Right ventricle myocardium inferior (tissue), 1 donor: ENCODE measurements around the gene NTHL1. TPM values are rescaled to one million over a fixed set of nuclear protein-coding genes. Genes with fewer than 3 reads are reported as not detected.
"Not testable (repeated sequence)": the region's sequence is repeated elsewhere in the genome, so short reads cannot be mapped to it uniquely, and the experiment has no call there.

Experiments used
- ATAC-seq: fragments of 200-7000 bp; cut with Tn5 transposase; one replicate; pipeline ENCODE4 v1.9.1; 2020; ENCODE audit warnings: mild to moderate bottlenecking, moderate library complexity
- DNase-seq: peaks from one replicate; pipeline ENCODE4 v3.0.0; 2021; ENCODE audit errors: missing footprints
- intact Hi-C: fragments of 100-400 bp; cut with DNase I; formaldehyde crosslinking; loops from one replicate; pipeline ENCODE4 v1.11.0; 2022
- total RNA-seq: library from RNA; stranded (reverse); fragmentation: NEBNext Ultra II Directional; extraction: Animal tissue kit (Norgen Biotek cat#: 25700); gene quantifications from one replicate; pipeline ENCODE4 v1.2.1, GENCODE V29; 2021
- donor health status: DM: no; HTN: yes; CAD: no; lungs with severe emphysema.

Gene NTHL1
- total RNA-seq, 1 donor from 2014 or later: 23.3 TPM

DNA sequence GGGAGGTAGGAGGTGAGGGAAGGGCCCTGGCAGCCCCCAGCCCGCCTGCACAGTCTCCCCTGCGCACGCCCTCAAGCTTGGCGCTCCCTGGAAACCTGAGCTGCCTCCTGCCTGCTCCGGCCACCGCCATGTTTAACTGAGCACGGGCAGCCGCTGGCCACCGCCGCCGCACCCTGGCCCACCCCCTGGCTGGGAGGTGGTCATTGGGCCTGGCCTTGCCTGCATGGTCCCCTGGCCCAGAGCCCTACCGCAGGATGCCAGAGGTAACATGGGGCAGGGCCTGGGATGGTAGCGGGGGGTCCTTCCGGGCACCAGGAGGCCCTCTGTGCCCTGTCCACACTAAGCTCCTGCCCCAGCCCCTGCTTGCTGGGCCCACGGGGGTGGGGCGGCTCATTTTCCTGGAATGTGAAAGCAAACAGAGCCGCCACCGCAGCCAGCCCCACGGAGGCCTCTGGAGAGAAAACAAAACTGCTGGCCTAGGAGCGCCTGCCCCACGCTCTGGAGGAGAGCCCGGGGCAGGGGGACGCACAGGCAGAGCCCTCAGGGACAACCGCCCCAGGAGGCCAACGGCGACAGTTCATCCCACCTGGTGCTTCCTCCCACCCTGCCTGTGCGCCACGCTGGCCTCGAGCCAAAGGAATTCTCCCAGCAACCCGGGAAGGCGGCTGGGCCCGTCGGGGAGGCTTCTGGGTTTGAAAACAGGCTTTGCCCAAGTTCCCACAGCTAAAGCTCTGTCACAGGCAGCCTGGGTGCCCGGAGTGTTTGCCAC is 12.0 kb downstream of the NTHL1 start:
- peak; percentile 9 for ATAC-seq
- DNase-seq: peak; percentile 84
- intact Hi-C loops: no loop called here

DNA sequence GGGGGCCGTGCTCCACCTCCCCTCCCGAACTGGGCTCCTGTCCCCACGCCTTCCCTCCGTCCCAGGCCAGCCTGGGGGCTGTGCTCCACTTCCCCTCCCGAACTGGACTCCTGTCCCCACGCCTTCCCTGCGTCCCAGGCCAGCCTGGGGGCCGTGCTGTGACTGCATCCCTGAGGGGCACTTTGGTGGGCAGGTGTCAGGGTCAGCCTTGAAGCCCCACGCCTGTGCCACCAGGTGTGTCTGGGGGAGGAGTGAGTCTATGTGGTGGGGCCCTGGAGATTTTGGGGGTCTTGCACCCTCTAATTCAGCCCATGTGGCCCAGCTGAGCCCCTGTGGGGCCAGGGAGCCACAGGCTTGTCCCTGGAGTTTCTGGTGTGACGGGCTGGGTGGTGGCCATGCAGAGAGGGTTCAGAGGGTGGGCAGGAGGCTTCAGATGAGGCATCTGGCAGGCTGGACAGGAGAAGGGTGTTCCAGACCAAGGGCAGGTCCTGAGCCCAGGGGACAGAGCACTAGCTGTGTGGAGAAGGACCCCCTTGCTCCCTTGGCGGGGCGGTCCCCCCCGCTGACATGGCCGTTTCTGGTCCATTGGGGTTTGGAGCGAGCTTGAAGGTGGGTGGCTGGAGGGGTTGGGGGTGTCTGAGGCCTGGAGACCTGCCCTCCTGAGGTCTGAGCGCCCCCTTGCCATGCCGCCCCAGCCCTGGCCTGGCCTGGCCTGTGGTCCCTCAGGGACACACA is 12.8 kb downstream of the NTHL1 start:
- ATAC-seq: no peak
- intact Hi-C loops: no loop called here

GRCh38 chr16:2033909-2034695 is 13.5 kb downstream of the NTHL1 start:
- ATAC-seq, DNase-seq: not testable (repeated sequence)
- intact Hi-C loops: loop anchor here (2.0 kb wide), 1 partner anchor 13 kb away; the partner anchor contains the start of genes NTHL1 and TSC2

More for the DNA sequence above, 12.8 kb downstream of the NTHL1 start:
- DNase-seq: no peak

DNA sequence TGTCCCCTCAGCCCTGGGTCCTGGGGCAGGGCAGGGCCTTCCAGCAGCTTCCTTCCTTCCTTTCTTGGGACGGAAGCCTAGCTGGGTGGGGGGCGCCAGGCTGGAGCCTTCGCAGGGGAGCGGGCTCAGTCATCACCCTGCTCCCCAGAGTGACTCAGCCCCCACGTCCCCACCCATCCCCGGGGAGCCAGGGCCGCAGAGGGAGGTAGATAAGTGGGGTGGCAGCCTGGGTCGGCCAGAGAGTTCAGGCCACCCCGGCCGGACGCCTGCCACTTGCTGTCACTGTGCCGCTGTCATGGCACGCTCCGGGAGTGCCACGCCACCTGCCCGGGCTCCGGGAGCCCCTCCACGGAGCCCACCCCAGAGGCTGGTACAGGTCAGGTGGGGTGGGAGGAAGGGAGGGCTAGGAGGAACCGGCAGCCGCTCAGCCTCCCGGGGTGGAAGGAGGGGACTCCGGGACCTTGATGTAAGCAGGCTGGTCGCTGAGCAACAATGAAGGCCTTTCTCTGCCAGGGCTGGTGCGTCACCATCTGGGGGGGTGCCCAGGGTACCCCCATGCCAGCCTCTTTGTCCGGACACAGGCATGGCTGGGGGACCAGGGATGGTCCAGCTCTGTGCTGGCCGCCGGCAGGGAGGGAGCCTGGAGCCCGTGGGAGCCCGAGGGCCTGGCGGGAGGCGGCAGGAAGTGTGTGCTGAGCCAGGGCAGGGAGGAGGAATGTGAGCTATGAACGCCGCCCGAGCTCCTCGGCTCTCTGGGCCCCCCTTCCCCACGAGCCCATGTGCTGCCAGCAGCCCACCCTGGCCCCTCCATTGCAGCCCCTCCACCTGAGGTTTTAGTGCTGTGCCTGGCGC is 14.4 kb downstream of the NTHL1 start:
- DNase-seq (peak; percentile 80), ATAC-seq (peak; percentile 62)
- intact Hi-C loops: loop anchor here (2.0 kb wide), 1 partner anchor 14 kb away; the partner anchor contains the start of genes NTHL1 and TSC2

- ATAC-seq (peak; percentile 26), DNase-seq (no peak)
- intact Hi-C loops: loop anchor here (2.0 kb wide), 1 partner anchor 14 kb away; the partner anchor contains the start of genes NTHL1 and TSC2
Observed at GRCh38 chr16:2032285-2033056, 15.2 kb downstream of the NTHL1 start.

DNA sequence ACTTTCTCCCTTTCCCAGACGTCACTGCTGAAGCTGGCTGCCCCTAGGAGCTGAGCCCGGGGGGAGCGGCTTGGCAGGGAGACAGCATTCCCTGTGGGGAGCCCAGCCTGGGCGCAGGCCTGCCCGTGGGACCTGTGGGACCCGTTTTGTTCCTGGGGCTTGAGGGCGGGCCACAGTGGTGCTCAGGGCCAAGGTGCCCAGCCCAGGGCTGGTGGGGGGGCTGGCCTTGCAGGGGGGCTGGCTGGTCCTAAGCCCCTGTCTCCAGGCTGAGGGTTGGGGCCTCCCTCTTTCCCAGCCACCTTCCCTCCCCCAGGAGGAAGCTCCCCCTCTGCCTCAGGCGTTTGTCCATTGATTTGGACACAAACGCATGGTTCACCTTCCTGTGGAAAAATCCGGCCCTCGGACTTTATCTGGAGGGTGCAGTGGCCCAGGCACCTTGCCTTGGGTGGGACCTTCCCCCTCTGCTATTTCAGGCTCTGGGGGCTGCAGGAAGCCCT is 16.5 kb downstream of the NTHL1 start:
- intact Hi-C loops: no loop called here
- DNase-seq (no peak), ATAC-seq (peak; percentile 1)

- ATAC-seq: no peak
- no peak for DNase-seq
- intact Hi-C loops: no loop called here
Observed at GRCh38 chr16:2030036-2030435, 17.6 kb downstream of the NTHL1 start.

DNA sequence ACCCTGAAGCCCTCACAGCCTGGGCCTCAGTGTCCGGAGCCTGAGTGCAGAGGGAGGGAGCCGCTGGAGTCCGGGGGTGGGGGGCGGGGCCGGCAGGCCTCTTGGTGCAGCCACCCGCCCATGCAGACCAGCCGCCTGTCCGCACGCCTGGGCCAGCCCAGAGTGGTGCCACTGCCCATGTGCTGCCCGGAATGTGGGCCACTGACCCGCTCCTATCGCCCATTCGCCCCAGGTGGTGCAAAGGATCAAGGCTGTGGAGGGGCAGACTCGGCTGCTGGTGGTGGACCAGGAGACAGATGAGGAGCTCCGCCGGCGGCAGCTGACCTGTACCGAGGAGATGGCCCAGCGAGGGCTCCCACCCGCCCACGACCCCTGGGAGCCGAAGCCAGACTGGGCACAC is 18.3 kb downstream of the NTHL1 start:
- DNase-seq (no peak), ATAC-seq (no peak)
- intact Hi-C loops: no loop called here

DNA sequence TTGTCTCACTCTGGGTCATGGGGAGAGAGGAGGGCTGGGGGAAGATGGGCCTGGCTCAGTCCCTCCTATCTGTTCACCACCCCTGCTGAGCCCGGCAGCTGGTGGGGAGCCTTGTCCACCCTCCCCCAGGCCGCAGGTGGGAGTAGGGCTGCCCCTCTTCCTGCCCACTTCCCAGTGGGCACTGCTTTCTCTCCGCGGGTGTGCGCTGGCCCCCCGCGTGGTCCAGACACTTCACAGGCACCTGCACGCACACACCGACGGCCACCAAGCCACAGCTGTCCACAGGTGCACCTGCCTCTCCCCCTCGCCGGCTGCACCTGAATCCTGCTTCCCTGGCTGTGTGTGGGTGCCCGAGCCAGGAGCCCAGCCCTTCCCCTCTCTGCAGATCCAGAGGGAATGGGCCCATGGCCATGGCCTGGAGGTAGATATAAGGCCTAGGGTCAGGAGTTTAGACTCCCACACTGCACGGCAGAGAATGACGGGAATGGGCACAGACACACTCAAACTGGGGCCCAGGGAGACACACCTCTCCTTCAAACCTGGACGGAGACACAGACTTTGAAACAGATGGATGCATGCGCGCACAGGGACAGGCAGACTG is 18.9 kb downstream of the NTHL1 start:
- no peak for ATAC-seq
- intact Hi-C loops: no loop called here
- DNase-seq: no peak

DNA sequence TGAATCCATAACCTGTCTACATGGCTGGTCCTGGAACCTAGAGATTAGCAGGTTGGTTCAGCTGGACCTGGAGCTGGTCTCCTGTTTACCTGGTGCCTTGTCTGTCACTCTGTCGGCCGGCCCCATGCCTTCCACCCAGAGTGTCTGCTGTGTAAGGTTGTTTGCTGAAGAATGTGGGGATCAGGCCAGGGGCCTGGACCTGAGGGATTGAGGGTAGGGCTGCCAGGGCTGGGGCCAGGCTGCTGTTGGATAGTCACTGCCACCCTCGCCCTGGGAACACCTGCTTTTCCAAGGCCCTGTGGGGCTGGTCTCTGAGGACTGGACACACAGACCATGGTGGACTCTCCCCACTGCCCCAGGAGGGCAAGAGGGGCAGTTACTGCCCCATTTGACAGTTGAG is 19.5 kb downstream of the NTHL1 start:
- intact Hi-C loops: no loop called here
- no peak for ATAC-seq
- no peak for DNase-seq

- ATAC-seq: no peak
- DNase-seq: no peak
- intact Hi-C loops: no loop called here
Observed at GRCh38 chr16:2027024-2028010, 20.3 kb downstream of the NTHL1 start.

DNA sequence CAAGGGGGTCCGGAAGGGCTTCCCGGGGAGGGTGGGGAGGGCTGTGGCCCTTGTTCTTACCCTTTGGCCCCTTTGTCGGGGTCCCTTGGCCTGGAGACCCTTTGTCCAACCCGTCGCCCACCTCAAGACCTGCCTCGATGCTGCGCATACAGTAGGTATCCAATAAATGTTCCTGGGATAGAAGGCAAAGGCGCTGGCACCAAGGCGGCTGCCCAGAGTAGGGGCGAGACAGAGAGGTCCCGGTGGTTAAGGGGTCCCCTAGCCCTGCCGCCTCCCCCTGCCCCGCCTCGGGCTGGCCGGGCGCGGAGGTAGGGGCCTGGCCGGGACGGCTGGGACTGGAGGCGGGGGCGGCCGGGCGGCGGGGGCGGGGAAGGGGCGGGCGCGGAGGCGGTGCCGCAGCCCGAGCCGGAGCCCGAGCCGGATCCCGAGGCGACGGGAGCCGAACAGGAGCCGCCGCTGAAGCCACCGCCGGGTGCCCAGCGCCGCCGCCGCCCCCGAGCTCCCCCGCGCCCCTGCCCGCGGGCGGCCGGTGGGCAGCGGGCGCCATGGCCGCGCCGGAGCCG is 21.1 kb downstream of the NTHL1 start, which contains the start of gene NHERF2:
Gene NHERF2 (plus strand): TSS at position 442 of the 563 bp plus-strand sequence. CDS start 104 bp downstream, at position 546.
- DNase-seq (no peak), ATAC-seq (peak; percentile 35)
- intact Hi-C loops: no loop called here

- DNase-seq (no peak), ATAC-seq (no peak)
- intact Hi-C loops: no loop called here
Observed at GRCh38 chr16:2025878-2026460, 21.7 kb downstream of the NTHL1 start.

DNA sequence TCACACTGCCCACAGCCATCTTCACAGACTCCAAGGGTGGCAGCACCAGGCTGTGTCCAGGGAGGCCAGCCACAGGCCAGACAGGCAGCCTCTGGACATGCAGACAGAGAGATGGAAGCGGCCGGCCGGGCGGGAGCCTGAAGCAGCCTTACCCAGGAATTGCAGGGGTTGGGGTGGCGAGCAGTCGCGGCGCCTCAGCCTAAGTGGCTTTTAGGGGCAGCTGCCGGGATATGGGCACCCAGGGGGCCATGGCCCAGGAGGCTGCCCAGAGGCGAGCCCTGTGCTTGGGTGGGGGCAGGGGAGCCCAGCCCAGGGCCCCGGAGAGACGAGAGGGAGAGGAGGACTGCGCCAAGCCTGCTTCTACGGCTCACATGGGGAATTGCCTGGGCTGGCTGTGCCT is 22.4 kb downstream of the NTHL1 start:
- ATAC-seq: no peak
- intact Hi-C loops: no loop called here
- no peak for DNase-seq

- intact Hi-C loops: no loop called here
- ATAC-seq (no peak), DNase-seq (no peak)
Observed at GRCh38 chr16:2024032-2024420, 23.6 kb downstream of the NTHL1 start.
